OCI-LY1 (cell line): ENCODE measurements around the gene NAA11.

Source experiments
- H2AFZ ChIP-seq: fragments of 200-600 bp; sonication (generic), shearing (Covaris generic); 2 replicates; pipeline ENCODE4 v1.6.0; 2014; ENCODE audit warnings: antibody characterized with exemption, mild to moderate bottlenecking, low read length
- H3F3A ChIP-seq: fragments of 200-600 bp; sonication (generic), shearing (Covaris generic); 2 replicates; pipeline ENCODE4 v1.6.0; 2014; ENCODE audit warnings: mild to moderate bottlenecking, antibody characterized with exemption, low read length, moderate library complexity; ENCODE audit not compliant: insufficient read depth
- H3K27ac ChIP-seq: fragments of 200-600 bp; sonication (generic); 2 replicates; pipeline ENCODE4 v1.5.1; 2014; ENCODE audit warnings: low read length, mixed run types, mild to moderate bottlenecking, low read depth; ENCODE audit not compliant: poor library complexity, severe bottlenecking
- H3K27me3 ChIP-seq: fragments of 200-600 bp; sonication (generic); 2 replicates; pipeline ENCODE4 v1.6.0; 2014; ENCODE audit warnings: antibody characterized with exemption, mild to moderate bottlenecking, low read length, moderate library complexity; ENCODE audit not compliant: insufficient read depth
- H3K36me3 ChIP-seq: fragments of 200-600 bp; sonication (generic); 2 replicates; pipeline ENCODE4 v1.6.1; 2014; ENCODE audit warnings: mild to moderate bottlenecking, antibody characterized with exemption, low read length, moderate library complexity, mixed read lengths; ENCODE audit not compliant: insufficient read depth
- H3K4me1 ChIP-seq: fragments of 200-600 bp; sonication (generic); 2 replicates; pipeline ENCODE4 v1.5.1; 2014; ENCODE audit warnings: mild to moderate bottlenecking, low read length, moderate library complexity; ENCODE audit not compliant: insufficient read depth, severe bottlenecking
- H3K4me2 ChIP-seq: fragments of 200-600 bp; sonication (generic), shearing (Covaris generic); 2 replicates; pipeline ENCODE4 v1.6.1; 2014; ENCODE audit warnings: low read length
- H3K4me3 ChIP-seq: fragments of 200-600 bp; sonication (generic); 2 replicates; pipeline ENCODE4 v1.5.1; 2014; ENCODE audit warnings: low read length, low read depth, mild to moderate bottlenecking, mixed read lengths; ENCODE audit not compliant: poor library complexity, severe bottlenecking
- H3K79me2 ChIP-seq: fragments of 200-600 bp; shearing (Covaris generic); 2 replicates; pipeline ENCODE4 v1.6.1; 2016; ENCODE audit warnings: mixed run types, low read length, mixed read lengths; ENCODE audit not compliant: insufficient read depth
- H3K9ac ChIP-seq: fragments of 200-600 bp; sonication (generic), shearing (Covaris generic); 2 replicates; pipeline ENCODE4 v1.6.1; 2014; ENCODE audit warnings: mild to moderate bottlenecking, low read length, mixed read lengths
- H3K9me2 ChIP-seq: fragments of 200-600 bp; sonication (generic), shearing (Covaris generic); 2 replicates; pipeline ENCODE4 v1.6.1; 2014; ENCODE audit warnings: low read depth, mild to moderate bottlenecking, low read length, mixed read lengths
- H3K9me3 ChIP-seq: fragments of 200-600 bp; shearing (Covaris generic); 2 replicates; pipeline ENCODE4 v1.6.1; 2014; ENCODE audit warnings: low read length, mixed read lengths
- H4K20me1 ChIP-seq: fragments of 200-600 bp; sonication (generic), shearing (Covaris generic); 2 replicates; pipeline ENCODE4 v1.6.0; 2016; ENCODE audit warnings: mild to moderate bottlenecking, low read length; ENCODE audit not compliant: insufficient read depth
- CTCF ChIP-seq: fragments of 200-600 bp; sonication (generic), shearing (Covaris generic); IDR thresholded peaks from 2 replicates; pipeline ENCODE4 v1.5.1; 2017; ENCODE audit warnings: mild to moderate bottlenecking, antibody characterized with exemption, low read length, moderate library complexity, mixed read lengths
- EZH2 ChIP-seq: fragments of 200-600 bp; sonication (generic), shearing (Covaris generic); IDR thresholded peaks from 2 replicates; pipeline ENCODE4 v1.8.0; 2017; ENCODE audit warnings: borderline replicate concordance, mixed run types, mild to moderate bottlenecking, antibody characterized with exemption, low read length, moderate library complexity, mixed read lengths

Gene NAA11

DNA sequence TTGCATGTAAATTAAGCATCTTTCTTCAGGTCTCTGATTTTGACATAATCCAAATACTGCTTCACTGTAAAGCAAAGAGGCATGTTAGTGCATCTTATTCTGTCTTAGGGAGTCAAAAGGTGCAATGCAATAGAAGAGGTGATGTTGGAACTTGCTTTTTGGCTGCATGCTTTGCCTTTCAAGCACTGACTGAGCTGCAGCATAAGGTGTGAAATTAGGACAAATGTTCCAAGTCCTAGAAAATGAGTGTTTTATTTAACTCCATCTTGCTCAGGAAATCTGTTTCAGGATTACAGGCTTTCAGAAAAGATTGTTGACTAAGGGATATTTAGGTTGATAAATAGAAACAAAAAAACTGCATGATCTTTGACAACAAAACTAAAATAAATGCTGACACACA is 30.8 kb downstream of the NAA11 start:
- H3K27ac ChIP-seq, result no peak overlapping the region
- H3K4me3 ChIP-seq, result no peak overlapping the region
- H3F3A ChIP-seq, result no peaks in the 10 kb centered on the region
- no peaks in the 10 kb centered on the region for H3K27me3 ChIP-seq
- no peaks in the 10 kb centered on the region for H3K9me2 ChIP-seq
- TF ChIP-seq CTCF (no peak), EZH2 (no peak)
- no peak overlapping the region for H2AFZ ChIP-seq
- no peaks in the 10 kb centered on the region for H3K36me3 ChIP-seq
- no peaks in the 10 kb centered on the region for H3K9me3 ChIP-seq
- no peaks in the 10 kb centered on the region for H3K4me1 ChIP-seq
- no peak overlapping the region for H3K9ac ChIP-seq
- no peaks in the 10 kb centered on the region for H4K20me1 ChIP-seq
- H3K4me2 ChIP-seq, result no peak overlapping the region
- no peaks in the 10 kb centered on the region for H3K79me2 ChIP-seq

- H3K4me2 ChIP-seq, result no peak overlapping the region
- no peaks in the 10 kb centered on the region for H3K79me2 ChIP-seq
- TF ChIP-seq EZH2 (no peak), CTCF (no peak)
- no peaks in the 10 kb centered on the region for H3K4me1 ChIP-seq
- no peaks in the 10 kb centered on the region for H3K36me3 ChIP-seq
- no peaks in the 10 kb centered on the region for H3K9me3 ChIP-seq
- H3K9ac ChIP-seq, result no peak overlapping the region
- H3K9me2 ChIP-seq, result no peaks in the 10 kb centered on the region
- H3K4me3 ChIP-seq, result no peak overlapping the region
- no peak overlapping the region for H2AFZ ChIP-seq
- no peaks in the 10 kb centered on the region for H3F3A ChIP-seq
- no peaks in the 10 kb centered on the region for H3K27me3 ChIP-seq
- no peak overlapping the region for H3K27ac ChIP-seq
- no peaks in the 10 kb centered on the region for H4K20me1 ChIP-seq
These were observed 31.8 kb downstream of the NAA11 start for GRCh38 chr4:79294064-79294463.

DNA sequence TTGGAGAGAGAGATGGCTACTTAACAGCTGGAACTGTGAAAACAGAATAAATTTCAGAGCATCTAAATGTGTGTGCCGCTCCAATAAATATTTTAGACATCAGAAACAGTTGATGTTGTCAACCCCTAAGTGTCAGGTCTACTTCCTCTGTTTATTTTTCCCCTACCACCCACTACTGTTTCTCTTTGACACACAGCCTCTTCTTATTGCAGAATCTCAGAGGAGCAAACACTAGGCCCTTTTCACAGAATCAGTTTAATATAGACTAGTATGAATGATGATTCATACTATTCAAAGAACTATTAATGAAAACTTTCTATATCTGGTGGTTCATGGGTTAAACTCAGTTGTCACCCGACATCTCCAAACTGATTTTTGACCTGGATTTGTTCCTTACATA is 33.9 kb downstream of the NAA11 start:
- no peaks in the 10 kb centered on the region for H3K79me2 ChIP-seq
- H3K27ac ChIP-seq, result no peak overlapping the region
- no peak overlapping the region for H2AFZ ChIP-seq
- no peaks in the 10 kb centered on the region for H3F3A ChIP-seq
- no peak overlapping the region for H3K9ac ChIP-seq
- H3K4me3 ChIP-seq, result no peak overlapping the region
- no peaks in the 10 kb centered on the region for H3K27me3 ChIP-seq
- TF ChIP-seq EZH2, result no peak
- no peak for TF ChIP-seq CTCF
- no peak overlapping the region for H3K4me2 ChIP-seq
- H3K36me3 ChIP-seq, result no peaks in the 10 kb centered on the region
- H3K9me3 ChIP-seq, result no peaks in the 10 kb centered on the region
- H4K20me1 ChIP-seq, result no peaks in the 10 kb centered on the region
- no peaks in the 10 kb centered on the region for H3K4me1 ChIP-seq
- no peaks in the 10 kb centered on the region for H3K9me2 ChIP-seq
